Keratinocyte (primary cell): ENCODE results near the gene CRB2. TPM values are rescaled to one million over a fixed set of nuclear protein-coding genes. Genes with fewer than 3 reads are reported as not detected.

Experiments used
- DNase-seq: peaks from one replicate; pipeline ENCODE4 v3.0.0-alpha.2; 2011; ENCODE audit warnings: low read depth, missing footprints, low spot score
- FAIRE-seq: peaks from 2 replicates; lab custom pipeline; 2011; peaks lifted over from hg19 to GRCh38; lab: Jason Lieb, UNC
- H2AFZ ChIP-seq: 2 replicates; pipeline ENCODE4 v1.6.0; 2012; ENCODE audit warnings: low read length, control low read depth, inconsistent platforms; ENCODE audit not compliant: control insufficient read depth
- H3K27ac ChIP-seq: 2 replicates; pipeline ENCODE4 v1.5.1; 2011; ENCODE audit warnings: low read length; ENCODE audit not compliant: control insufficient read depth, insufficient read depth
- H3K27me3 ChIP-seq: 3 replicates; pipeline ENCODE4 v1.6.0; 2011; ENCODE audit warnings: low read length; ENCODE audit not compliant: control insufficient read depth, insufficient read depth; ENCODE audit errors: extremely low read depth
- H3K36me3 ChIP-seq, 2 experiments: 2 replicates in 1 of 2; 3 replicates in 1 of 2; pipeline ENCODE4 v1.5.1; 2011; ENCODE audit warnings: low read length in 2 of 2, mild to moderate bottlenecking in 1 of 2; ENCODE audit not compliant: control insufficient read depth in 2 of 2, insufficient read depth in 2 of 2; ENCODE audit errors: extremely low read depth in 1 of 2
- H3K4me1 ChIP-seq: 3 replicates; pipeline ENCODE4 v1.5.1; 2011; ENCODE audit warnings: low read length; ENCODE audit not compliant: control insufficient read depth, insufficient read depth; ENCODE audit errors: extremely low read depth
- H3K4me2 ChIP-seq: 3 replicates; pipeline ENCODE4 v1.6.0; 2011; ENCODE audit warnings: low read depth, low read length; ENCODE audit not compliant: control insufficient read depth, insufficient read depth; ENCODE audit errors: extremely low read depth
- H3K4me3 ChIP-seq, 3 experiments: fragments of 200-600 bp in 1 of 3; sonication (generic) in 1 of 3; 2 replicates in 2 of 3; 3 replicates in 1 of 3; pipeline ENCODE4 v1.5.1; 2011 to 2016; ENCODE audit warnings: low read length in 3 of 3, mild to moderate bottlenecking in 3 of 3, control low read depth in 2 of 3, inconsistent platforms in 1 of 3, low read depth in 1 of 3, mixed read lengths in 1 of 3, mixed run types in 1 of 3, moderate library complexity in 1 of 3; ENCODE audit not compliant: control insufficient read depth in 2 of 3, insufficient read depth in 2 of 3; ENCODE audit errors: extremely low read depth in 1 of 3
- H3K79me2 ChIP-seq: 2 replicates; pipeline ENCODE4 v1.6.0; 2012; ENCODE audit warnings: low read length; ENCODE audit not compliant: control insufficient read depth, insufficient read depth
- H3K9ac ChIP-seq: 3 replicates; pipeline ENCODE4 v1.6.0; 2011; ENCODE audit warnings: low read length; ENCODE audit not compliant: control insufficient read depth, insufficient read depth; ENCODE audit errors: extremely low read depth
- H3K9me1 ChIP-seq: 3 replicates; pipeline ENCODE4 v1.6.0; 2011; ENCODE audit warnings: low read length; ENCODE audit not compliant: control insufficient read depth, insufficient read depth; ENCODE audit errors: extremely low read depth
- H3K9me3 ChIP-seq: 2 replicates; pipeline ENCODE4 v1.5.1; 2012; ENCODE audit warnings: low read depth, low read length; ENCODE audit not compliant: control insufficient read depth
- H4K20me1 ChIP-seq: 3 replicates; pipeline ENCODE4 v1.6.0; 2011; ENCODE audit warnings: low read length; ENCODE audit not compliant: control insufficient read depth, insufficient read depth; ENCODE audit errors: extremely low read depth
- EZH2 ChIP-seq: IDR thresholded peaks from one replicate; pipeline ENCODE4 v1.6.1; 2012; ENCODE audit warnings: inconsistent platforms, mild to moderate bottlenecking, low read length, moderate library complexity
- dilution Hi-C: fragments of 300-500 bp; cut with MboI; formaldehyde crosslinking; loops from one replicate; pipeline ENCODE4 v1.7.0; 2020; ENCODE audit warnings: low sequenced_read_pairs; ENCODE audit not compliant: extremely low pct_ligation_motif_present
- polyA plus RNA-seq, 5 experiments: library from polyadenylated mRNA; depleted of rRNA in 3 of 5; stranded (reverse) in 3 of 5; stranded (forward) in 1 of 5; unstranded in 1 of 5; fragments of >200 nt; gene quantifications; 1 replicate in 1 of 5; 2 replicates in 3 of 5; 3 replicates in 1 of 5; pipeline versions ENCODE4 v1.2.1 to v1.2.3, GENCODE V29; 2011 to 2012; ENCODE audit warnings: missing spikeins in 2 of 5, low read depth in 1 of 5, low replicate concordance in 1 of 5
- TF ChIP-seq, protein P1 (sequence below), 3 experiments: IDR thresholded peaks in 1 of 3; conservative IDR thresholded peaks in 1 of 3; optimal IDR thresholded peaks in 1 of 3; 2 replicates in 2 of 3; 3 replicates in 1 of 3; pipeline versions ENCODE3 to v1.5.1; 2011; ENCODE audit warnings: low read length in 3 of 3, mild to moderate bottlenecking in 3 of 3, moderate library complexity in 2 of 3, control low read depth in 1 of 3, inconsistent platforms in 1 of 3; ENCODE audit not compliant: insufficient read depth in 2 of 3; ENCODE audit errors: extremely low read depth in 1 of 3

Gene CRB2
- polyA plus RNA-seq, 1 donor (not counting 4 experiments of a cell fraction or from before 2014, with no cell fraction given), result not detected

DNA sequence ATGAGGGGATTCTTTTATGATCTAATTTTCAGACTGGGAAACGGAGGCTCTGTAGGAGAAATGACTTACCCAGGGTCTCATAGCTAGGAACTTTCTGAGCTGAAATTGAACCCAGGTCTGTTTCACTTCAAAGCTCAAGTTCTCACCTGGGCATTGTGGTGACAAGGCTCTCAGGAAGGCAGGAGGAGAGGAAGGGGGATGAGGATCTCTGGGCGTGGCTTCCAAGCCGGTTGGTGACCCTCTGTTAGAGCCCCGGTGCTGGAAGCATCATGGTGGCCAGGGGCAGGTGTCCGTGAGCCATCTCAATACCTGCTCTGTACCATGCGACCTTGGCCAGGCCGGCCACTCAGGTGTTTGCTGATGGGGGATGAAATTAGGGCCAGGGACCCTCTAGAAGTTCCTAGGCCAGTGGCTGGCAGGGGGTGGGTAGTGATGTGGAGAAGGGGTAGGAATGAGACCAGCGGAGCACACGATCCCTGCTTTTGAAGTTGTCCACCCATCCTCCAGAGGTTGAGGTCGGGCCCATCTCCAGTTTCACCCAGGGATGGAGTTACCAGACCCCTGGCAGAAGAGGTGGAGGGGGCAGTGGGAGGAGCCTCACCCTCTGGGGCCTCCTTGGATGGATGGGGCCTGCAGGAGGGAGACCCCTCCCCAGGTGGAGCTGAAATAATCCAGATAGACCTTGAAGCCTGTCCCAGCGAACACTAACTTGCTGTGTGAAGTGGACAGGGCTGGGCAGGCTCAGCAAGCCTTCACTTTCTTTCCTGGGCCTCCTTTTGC lies 5.9 kb downstream of the CRB2 start:
- no peaks in the 10 kb centered on the region for H3K9me3 ChIP-seq
- no peak overlapping the region for H3K4me2 ChIP-seq
- DNase-seq, result no peak
- no peak overlapping the region for H3K27ac ChIP-seq
- no peaks in the 10 kb centered on the region for H3K36me3 ChIP-seq
- H3K9me1 ChIP-seq, result no peaks in the 10 kb centered on the region
- no peak for FAIRE-seq
- no peak overlapping the region for H3K9ac ChIP-seq
- dilution Hi-C loops, result no loop called here
- H4K20me1 ChIP-seq, result no peaks in the 10 kb centered on the region
- H3K79me2 ChIP-seq, result no peaks in the 10 kb centered on the region
- no peak overlapping the region for H3K4me3 ChIP-seq
- TF ChIP-seq, protein P1, sequence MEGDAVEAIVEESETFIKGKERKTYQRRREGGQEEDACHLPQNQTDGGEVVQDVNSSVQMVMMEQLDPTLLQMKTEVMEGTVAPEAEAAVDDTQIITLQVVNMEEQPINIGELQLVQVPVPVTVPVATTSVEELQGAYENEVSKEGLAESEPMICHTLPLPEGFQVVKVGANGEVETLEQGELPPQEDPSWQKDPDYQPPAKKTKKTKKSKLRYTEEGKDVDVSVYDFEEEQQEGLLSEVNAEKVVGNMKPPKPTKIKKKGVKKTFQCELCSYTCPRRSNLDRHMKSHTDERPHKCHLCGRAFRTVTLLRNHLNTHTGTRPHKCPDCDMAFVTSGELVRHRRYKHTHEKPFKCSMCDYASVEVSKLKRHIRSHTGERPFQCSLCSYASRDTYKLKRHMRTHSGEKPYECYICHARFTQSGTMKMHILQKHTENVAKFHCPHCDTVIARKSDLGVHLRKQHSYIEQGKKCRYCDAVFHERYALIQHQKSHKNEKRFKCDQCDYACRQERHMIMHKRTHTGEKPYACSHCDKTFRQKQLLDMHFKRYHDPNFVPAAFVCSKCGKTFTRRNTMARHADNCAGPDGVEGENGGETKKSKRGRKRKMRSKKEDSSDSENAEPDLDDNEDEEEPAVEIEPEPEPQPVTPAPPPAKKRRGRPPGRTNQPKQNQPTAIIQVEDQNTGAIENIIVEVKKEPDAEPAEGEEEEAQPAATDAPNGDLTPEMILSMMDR (optimal IDR thresholded peaks at IDR 0.05 in 1 of 3, IDR thresholded peaks at IDR 0.05 in 1 of 3, conservative IDR thresholded peaks at IDR 0.05 in 1 of 3; ENCODE audit: extremely low read depth in 1 of 3, insufficient read depth in 2 of 3, low read length in 3 of 3), result no peak
- no peak for TF ChIP-seq EZH2
- no peak overlapping the region for H2AFZ ChIP-seq
- no peaks in the 10 kb centered on the region for H3K4me1 ChIP-seq
- peaks cover 4% of the 10 kb centered on the region for H3K27me3 ChIP-seq

GRCh38 chr9:123362856-123363255 lies 6.9 kb downstream of the CRB2 start:
- Histone ChIP-seq H3K9me3 (no peaks in the 10 kb centered on the region), H3K9me1 (no peaks in the 10 kb centered on the region), H3K4me2 (no peak overlapping the region), H3K4me1 (no peaks in the 10 kb centered on the region), H3K4me3 (no peak overlapping the region), H3K27me3 (peaks cover 4% of the 10 kb centered on the region), H2AFZ (no peak overlapping the region), H3K36me3 (no peaks in the 10 kb centered on the region), H3K79me2 (no peaks in the 10 kb centered on the region), H3K27ac (no peak overlapping the region), H4K20me1 (no peaks in the 10 kb centered on the region), H3K9ac (no peak overlapping the region)
- dilution Hi-C loops, result no loop called here
- no peak for TF ChIP-seq EZH2
- TF ChIP-seq, protein P1 (optimal IDR thresholded peaks at IDR 0.05 in 1 of 3, IDR thresholded peaks at IDR 0.05 in 1 of 3, conservative IDR thresholded peaks at IDR 0.05 in 1 of 3; ENCODE audit: extremely low read depth in 1 of 3, insufficient read depth in 2 of 3, low read length in 3 of 3), result no peak
- no peak for FAIRE-seq
- no peak for DNase-seq
